GM13977 (cell line): ENCODE measurements around the gene RHOT2.

Experiments used
- DNase-seq: peaks from one replicate; pipeline ENCODE4 v3.0.0; 2012; ENCODE audit warnings: low spot score
- in situ Hi-C: fragments of 300-500 bp; cut with MboI; formaldehyde crosslinking; loops from one replicate; pipeline ENCODE4 v1.12.0; 2022; ENCODE audit warnings: low sequenced_read_pairs, low pct_unique_long_range_greater_than_20kb, mixed read lengths, inconsistent platforms; ENCODE audit not compliant: unreplicated experiment
- TF ChIP-seq, protein P1 (sequence below): IDR thresholded peaks from 2 replicates; pipeline ENCODE4 v1.5.1; 2012; ENCODE audit warnings: mild to moderate bottlenecking, control low read depth; ENCODE audit not compliant: insufficient read depth; ENCODE audit errors: extremely low read depth, missing control alignments

The RHOT2 gene

DNA sequence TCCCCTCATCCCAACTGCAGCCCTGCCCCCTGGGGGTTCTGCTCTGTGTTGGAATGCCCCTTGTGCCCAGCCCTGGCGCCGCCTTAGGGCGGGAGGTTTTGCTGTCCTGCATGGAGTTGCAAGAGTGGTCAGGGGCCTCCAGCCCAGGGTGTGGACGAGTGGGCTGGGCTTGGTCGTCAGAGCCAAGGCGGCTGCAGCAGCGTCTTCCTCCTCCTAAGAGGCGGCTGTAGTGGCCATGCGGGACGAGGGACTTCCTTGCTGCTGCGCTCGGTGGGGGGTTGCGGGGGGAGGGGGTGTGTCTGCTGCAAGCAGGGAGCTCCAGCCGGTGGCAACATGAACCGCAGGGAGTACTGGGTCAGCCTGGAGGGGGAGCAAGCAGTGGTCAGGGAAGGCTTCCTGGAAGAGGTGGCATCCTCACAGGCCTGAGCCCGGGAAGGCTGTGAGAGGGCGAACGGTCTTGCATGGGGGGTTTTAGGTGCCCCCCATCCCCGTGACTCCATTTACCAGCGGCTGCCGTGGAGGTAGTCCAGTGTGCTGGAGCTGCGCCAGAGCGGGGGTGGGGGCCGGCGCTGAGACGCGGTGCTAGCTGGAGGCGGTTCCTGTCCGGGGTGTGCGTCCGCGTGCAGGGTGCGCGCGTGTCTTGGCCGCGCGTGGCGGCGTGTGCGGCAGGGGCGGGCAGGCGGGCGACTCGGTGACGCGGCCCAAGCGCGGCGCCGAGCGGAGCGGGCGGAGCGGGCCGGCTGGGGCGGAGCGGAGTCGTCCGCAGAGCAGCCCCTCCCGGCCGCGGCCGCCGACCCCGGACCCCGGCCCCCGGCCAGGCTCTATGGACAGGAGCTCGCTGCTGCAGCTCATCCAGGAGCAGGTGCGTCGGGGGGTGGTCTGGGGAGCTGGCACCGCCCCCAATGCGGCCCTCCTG lies 7.3 kb downstream of the RHOT2 start, which contains the start of gene RHBDL1:
RHBDL1 (plus strand) TSS at position 704 of the 916 bp plus-strand sequence; CDS start at position 824, 120 bp downstream.
- DNase-seq: no peak

DNA sequence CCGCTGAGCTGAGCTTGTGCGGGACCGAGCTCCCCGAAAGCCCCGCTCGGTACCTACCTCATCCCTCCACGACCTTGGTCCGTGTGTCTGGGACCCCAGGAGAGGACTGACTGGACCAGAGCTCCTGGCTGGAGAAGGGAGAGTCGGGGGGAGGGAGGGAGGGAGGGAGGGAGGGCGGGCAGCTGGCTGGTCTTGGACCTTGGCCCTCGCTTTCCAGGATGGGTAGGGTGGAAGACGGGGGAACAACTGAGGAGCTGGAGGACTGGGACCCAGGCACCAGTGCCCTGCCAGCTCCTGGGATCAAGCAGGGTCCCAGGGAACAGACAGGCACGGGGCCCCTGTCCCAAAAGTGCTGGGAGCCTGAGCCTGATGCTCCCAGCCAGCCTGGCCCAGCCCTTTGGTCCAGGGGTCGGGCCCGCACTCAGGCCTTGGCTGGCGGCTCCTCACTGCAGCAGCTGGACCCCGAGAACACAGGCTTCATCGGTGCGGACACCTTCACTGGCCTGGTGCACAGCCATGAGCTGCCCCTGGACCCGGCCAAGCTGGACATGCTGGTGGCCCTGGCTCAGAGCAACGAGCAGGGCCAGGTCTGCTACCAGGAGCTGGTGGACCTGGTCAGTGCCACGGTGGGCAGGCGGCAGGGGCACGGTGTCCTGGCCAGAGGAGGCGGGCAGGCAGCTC lies 8.1 kb downstream of the RHOT2 start:
- no peak for DNase-seq
- in situ Hi-C loops: no loop called here
- TF ChIP-seq, protein P1, sequence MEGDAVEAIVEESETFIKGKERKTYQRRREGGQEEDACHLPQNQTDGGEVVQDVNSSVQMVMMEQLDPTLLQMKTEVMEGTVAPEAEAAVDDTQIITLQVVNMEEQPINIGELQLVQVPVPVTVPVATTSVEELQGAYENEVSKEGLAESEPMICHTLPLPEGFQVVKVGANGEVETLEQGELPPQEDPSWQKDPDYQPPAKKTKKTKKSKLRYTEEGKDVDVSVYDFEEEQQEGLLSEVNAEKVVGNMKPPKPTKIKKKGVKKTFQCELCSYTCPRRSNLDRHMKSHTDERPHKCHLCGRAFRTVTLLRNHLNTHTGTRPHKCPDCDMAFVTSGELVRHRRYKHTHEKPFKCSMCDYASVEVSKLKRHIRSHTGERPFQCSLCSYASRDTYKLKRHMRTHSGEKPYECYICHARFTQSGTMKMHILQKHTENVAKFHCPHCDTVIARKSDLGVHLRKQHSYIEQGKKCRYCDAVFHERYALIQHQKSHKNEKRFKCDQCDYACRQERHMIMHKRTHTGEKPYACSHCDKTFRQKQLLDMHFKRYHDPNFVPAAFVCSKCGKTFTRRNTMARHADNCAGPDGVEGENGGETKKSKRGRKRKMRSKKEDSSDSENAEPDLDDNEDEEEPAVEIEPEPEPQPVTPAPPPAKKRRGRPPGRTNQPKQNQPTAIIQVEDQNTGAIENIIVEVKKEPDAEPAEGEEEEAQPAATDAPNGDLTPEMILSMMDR: no peak

More for the DNA sequence above, 7.3 kb downstream of the RHOT2 start, which contains the start of gene RHBDL1:
- TF ChIP-seq, protein P1: no peak
- in situ Hi-C loops: no loop called here

DNA sequence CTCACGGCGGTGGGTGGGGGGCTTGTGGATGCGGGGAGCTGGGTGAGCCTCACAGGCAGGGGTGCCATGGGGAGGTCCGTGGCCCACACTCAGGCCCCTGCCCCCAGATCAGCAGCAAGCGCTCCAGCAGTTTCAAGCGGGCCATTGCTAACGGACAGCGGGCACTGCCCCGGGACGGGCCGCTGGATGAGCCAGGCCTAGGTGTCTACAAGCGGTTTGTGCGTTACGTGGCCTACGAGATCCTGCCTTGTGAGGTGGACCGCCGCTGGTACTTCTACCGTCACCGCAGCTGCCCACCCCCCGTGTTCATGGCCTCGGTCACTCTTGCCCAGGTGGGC lies 8.6 kb downstream of the RHOT2 start:
- DNase-seq: no peak
- TF ChIP-seq, protein P1: no peak
- in situ Hi-C loops: no loop called here

DNA sequence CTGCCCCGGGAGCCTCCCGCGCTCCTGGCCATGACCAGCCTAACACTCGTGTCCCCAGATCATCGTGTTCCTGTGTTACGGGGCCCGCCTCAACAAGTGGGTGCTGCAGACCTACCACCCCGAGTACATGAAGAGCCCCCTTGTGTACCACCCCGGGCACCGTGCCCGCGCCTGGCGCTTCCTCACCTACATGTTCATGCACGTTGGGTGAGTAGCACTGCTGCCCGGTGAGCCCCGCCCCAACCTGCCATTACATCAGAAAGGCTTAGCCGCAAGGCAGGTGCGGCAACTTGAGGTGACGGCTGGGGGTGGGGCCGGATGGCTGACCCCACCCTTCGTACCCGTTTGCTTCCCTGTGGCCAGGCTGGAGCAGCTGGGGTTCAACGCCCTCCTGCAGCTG lies 9.0 kb downstream of the RHOT2 start:
- DNase-seq: no peak
- TF ChIP-seq, protein P1: no peak
- in situ Hi-C loops: no loop called here

DNA sequence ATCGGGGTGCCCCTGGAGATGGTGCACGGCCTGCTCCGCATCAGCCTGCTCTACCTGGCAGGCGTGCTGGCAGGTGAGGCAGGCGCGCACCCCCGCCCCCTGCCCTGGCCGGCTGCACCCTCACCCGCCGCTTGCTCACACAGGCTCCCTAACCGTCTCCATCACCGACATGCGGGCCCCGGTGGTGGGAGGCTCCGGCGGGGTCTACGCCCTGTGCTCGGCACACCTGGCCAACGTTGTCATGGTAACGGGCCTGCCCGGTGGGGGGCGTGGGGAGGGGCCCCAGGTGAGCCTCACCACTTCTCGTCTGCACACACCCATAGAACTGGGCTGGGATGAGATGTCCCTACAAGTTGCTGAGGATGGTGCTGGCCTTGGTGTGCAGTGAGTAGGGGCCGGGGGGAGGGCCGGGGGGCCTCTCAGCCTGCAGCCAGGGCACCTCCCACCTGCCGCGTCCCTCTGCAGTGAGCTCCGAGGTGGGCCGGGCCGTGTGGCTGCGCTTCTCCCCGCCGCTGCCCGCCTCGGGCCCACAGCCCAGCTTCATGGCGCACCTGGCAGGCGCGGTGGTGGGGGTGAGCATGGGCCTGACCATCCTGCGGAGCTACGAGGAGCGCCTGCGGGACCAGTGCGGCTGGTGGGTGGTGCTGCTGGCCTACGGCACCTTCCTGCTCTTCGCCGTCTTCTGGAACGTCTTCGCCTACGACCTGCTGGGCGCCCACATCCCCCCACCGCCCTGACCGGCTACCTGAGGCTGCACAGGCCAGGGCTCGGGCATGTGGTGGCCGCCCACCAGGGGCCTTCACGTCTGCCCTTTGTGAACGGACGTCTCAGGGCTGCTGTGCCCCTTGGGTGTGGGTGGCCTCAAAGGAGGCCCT lies 9.6 kb downstream of the RHOT2 start:
- TF ChIP-seq, protein P1: no peak
- no peak for DNase-seq

More for the DNA sequence above, 9.6 kb downstream of the RHOT2 start:
- in situ Hi-C loops: no loop called here
